OCI-LY3 (cell line): ENCODE data around the gene B4GALT2.

Experiments used
- H2AFZ ChIP-seq: fragments of 200-600, 300-600 bp; shearing (Covaris generic); 2 replicates; pipeline ENCODE4 v1.6.0; 2014; ENCODE audit warnings: antibody characterized with exemption, low read depth, low read length
- H3K27ac ChIP-seq: fragments of 200-600, 300-600 bp; sonication (generic); 2 replicates; pipeline ENCODE4 v1.5.1; 2014; ENCODE audit warnings: mild to moderate bottlenecking, low read length, moderate library complexity, mixed read lengths
- H3K27me3 ChIP-seq: fragments of 200-600, 300-600 bp; sonication (generic); 2 replicates; pipeline ENCODE4 v1.6.1; 2014; ENCODE audit warnings: low read depth, low read length, mixed read lengths
- H3K36me3 ChIP-seq: fragments of 200-600, 300-600 bp; sonication (generic); replicated peaks from 2 replicates; pipeline ENCODE3; 2014; ENCODE audit warnings: low read depth, low read length, mixed read lengths
- H3K4me1 ChIP-seq: fragments of 300-600, 200-600 bp; sonication (generic); 2 replicates; pipeline ENCODE4 v1.6.1; 2014; ENCODE audit warnings: low read length, mixed read lengths
- H3K4me2 ChIP-seq: fragments of 200-600, 300-600 bp; sonication (generic); 2 replicates; pipeline ENCODE4 v1.6.1; 2014; ENCODE audit warnings: low read length, mixed read lengths
- H3K4me3 ChIP-seq: fragments of 300-600, 200-600 bp; sonication (generic); 2 replicates; pipeline ENCODE4 v1.5.1; 2014; ENCODE audit warnings: antibody characterized with exemption, mild to moderate bottlenecking, low read length, moderate library complexity
- H3K79me2 ChIP-seq: fragments of 300-600, 200-600 bp; shearing (Covaris generic); 2 replicates; pipeline ENCODE4 v1.6.1; 2014; ENCODE audit warnings: mild to moderate bottlenecking, low read length, mixed read lengths
- H3K9ac ChIP-seq: fragments of 300-600, 200-600 bp; shearing (Covaris generic); 2 replicates; pipeline ENCODE4 v1.6.0; 2014; ENCODE audit warnings: mild to moderate bottlenecking, low read length, moderate library complexity
- H3K9me3 ChIP-seq: fragments of 200-600, 300-600 bp; shearing (Covaris generic); 2 replicates; pipeline ENCODE4 v1.6.1; 2014; ENCODE audit warnings: low read length, mixed read lengths; ENCODE audit not compliant: insufficient read depth
- H4K20me1 ChIP-seq: fragments of 200-600, 300-600 bp; sonication (generic); 2 replicates; pipeline ENCODE4 v1.6.1; 2016; ENCODE audit warnings: low read length, mixed read lengths; ENCODE audit not compliant: insufficient read depth
- CTCF ChIP-seq: fragments of 200-600, 300-600 bp; sonication (generic); IDR thresholded peaks from 2 replicates; pipeline ENCODE4 v1.5.1; 2014; ENCODE audit warnings: antibody characterized with exemption, low read length, low read depth
- EZH2phosphoT487 ChIP-seq: fragments of 200-600 bp; shearing (Covaris generic); IDR thresholded peaks from 2 replicates; pipeline ENCODE4 v1.6.1; 2018; ENCODE audit warnings: antibody characterized with exemption, mixed run types, low read depth

Gene B4GALT2

GRCh38 chr1:44029911-44030604, 51.0 kb downstream of the B4GALT2 start:
- H2AFZ ChIP-seq = peak overlapping the region; percentile 77
- peak overlapping the region; percentile 99 for H3K4me3 ChIP-seq
- H3K36me3 ChIP-seq = no peaks in the 10 kb centered on the region
- no peaks in the 10 kb centered on the region for H4K20me1 ChIP-seq
- no peaks in the 10 kb centered on the region for H3K27me3 ChIP-seq
- no peaks in the 10 kb centered on the region for H3K79me2 ChIP-seq
- H3K4me2 ChIP-seq = peak overlapping the region; percentile 92
- no peaks in the 10 kb centered on the region for H3K9me3 ChIP-seq
- peaks cover 19% of the 10 kb centered on the region for H3K4me1 ChIP-seq
- peak overlapping the region; percentile 91 for H3K9ac ChIP-seq
- TF ChIP-seq CTCF (no peak), EZH2phosphoT487 (no peak)
- peak overlapping the region; percentile 71 for H3K27ac ChIP-seq

GRCh38 chr1:44030605-44031251, 51.7 kb downstream of the B4GALT2 start:
- Histone ChIP-seq H3K9ac (peak overlapping the region; percentile 91), H4K20me1 (no peaks in the 10 kb centered on the region), H3K9me3 (no peaks in the 10 kb centered on the region), H3K4me3 (peak overlapping the region; percentile 99), H3K79me2 (no peaks in the 10 kb centered on the region), H3K27ac (peak overlapping the region; percentile 71), H2AFZ (peak overlapping the region; percentile 77; the same call in 1 of the 2 replicates), H3K4me1 (peaks cover 14% of the 10 kb centered on the region), H3K4me2 (peak overlapping the region; percentile 92), H3K36me3 (no peaks in the 10 kb centered on the region), H3K27me3 (no peaks in the 10 kb centered on the region)
- TF ChIP-seq CTCF (peak; percentile 17; the same call in 1 of the 2 replicates), EZH2phosphoT487 (no peak)

DNA sequence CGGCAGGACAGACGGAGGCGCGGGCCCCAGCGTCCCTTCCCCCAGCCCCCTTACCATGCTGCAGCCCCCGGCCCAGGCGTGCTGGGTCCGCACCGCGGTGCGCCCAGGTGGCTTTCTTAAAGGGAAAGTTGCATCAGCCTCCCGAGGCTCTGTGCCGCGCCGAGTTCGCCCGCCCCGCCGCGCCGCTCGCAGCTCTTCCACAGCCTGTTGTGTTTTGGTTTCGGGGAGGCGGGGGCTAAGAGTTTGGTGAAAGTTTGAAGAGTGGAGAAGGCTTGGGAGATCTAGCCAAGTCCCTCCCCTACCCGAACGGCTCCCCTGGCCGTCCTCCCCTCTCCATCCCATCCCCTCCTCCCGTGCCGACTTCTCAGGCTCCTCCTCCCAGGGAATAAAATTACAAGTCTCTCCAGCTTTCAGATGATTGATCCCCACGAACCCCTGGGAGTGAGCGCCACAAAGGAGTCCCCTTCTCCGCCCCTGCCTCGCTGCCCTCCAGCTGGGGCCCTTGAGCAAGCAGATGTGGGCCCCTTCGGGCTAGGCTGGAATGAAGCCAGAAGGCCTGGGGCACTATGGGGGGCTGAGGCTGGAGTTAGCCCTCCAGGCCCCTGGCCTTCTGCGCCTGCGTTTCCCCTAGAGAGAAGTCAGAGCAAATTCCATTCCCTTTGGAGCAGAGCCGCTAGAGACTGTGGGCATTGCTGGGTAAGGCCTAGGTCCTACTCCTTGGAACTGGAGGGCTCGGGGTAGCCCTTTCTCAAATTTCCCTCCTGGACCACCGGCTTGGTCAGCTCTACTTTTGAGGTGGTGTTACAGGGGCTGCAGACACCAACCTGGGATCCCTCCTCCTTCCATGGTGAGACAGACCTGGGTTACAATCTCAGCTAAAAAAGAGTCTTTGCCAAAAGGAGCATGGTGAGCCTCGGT, 52.5 kb downstream of the B4GALT2 start, which contains the start of gene SLC6A9:
Gene SLC6A9 (minus strand): TSS at position 211 of the 918 bp plus-strand sequence. CDS start 7,185 bp downstream, outside the sequence.
- no peaks in the 10 kb centered on the region for H4K20me1 ChIP-seq
- no peaks in the 10 kb centered on the region for H3K36me3 ChIP-seq
- peak within 1 kb of the TSS; percentile 71 for H3K27ac ChIP-seq
- H3K9ac ChIP-seq = peak within 1 kb of the TSS; percentile 91
- H3K27me3 ChIP-seq = no peaks in the 10 kb centered on the region
- TF ChIP-seq EZH2phosphoT487 (no peak), CTCF (no peak)
- peak within 1 kb of the TSS; percentile 77; the same call in 1 of the 2 replicates for H2AFZ ChIP-seq
- peak within 1 kb of the TSS; percentile 99 for H3K4me3 ChIP-seq
- no peaks in the 10 kb centered on the region for H3K9me3 ChIP-seq
- H3K4me1 ChIP-seq = peaks cover 13% of the 10 kb centered on the region
- H3K79me2 ChIP-seq = no peaks in the 10 kb centered on the region
- peak within 1 kb of the TSS; percentile 92 for H3K4me2 ChIP-seq
